Activated CD4-positive, alpha-beta T cell treated with anti-CD3 and anti-CD28 coated beads, Interleukin-2, amount 50 U/mL, for 4 hours (primary cell): ENCODE data around the gene FBXO17.
"Not testable (repeated sequence)": the region's sequence is repeated elsewhere in the genome, so short reads cannot be mapped to it uniquely, and the experiment has no call there.

ENCODE experiments used
- DNase-seq, 2 experiments: peaks; one replicate each; pipeline ENCODE4 v3.0.0-alpha.2; 2020

FBXO17 gene, protein sequence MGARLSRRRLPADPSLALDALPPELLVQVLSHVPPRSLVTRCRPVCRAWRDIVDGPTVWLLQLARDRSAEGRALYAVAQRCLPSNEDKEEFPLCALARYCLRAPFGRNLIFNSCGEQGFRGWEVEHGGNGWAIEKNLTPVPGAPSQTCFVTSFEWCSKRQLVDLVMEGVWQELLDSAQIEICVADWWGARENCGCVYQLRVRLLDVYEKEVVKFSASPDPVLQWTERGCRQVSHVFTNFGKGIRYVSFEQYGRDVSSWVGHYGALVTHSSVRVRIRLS

DNA sequence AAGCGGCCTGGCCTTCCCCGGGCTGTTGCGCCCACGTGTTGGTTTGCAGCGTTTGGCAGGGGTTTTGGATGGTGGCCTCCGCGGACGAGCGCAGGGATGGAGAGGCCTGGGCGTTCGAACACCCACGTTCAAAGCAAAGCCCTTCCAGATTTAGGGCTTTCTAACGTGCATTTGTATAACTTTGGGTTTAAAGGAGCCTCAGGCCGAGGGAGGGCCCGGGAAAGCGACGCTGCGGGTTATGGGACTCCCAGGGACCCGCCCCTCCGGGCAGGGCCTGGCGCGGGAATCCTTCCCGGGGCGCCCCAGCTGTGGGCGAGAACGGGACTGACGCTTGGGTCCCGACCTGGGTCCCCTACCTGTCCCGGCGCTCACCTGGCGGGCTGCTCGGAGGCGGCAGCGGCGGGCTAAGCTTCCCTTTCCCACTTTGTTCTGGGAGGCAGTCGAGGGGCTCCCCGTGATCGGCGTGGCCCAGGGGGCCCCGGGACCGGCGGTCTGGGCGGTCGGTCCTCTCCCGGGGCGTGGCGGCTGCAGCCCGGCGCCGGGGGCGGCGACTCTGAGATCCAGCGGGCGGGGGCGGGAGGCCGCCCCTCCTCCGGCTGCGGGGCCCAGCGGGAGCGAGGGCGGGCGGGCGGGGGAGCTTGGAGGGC, at the start of gene FBXO17:
TSS of gene FBXO17 (minus strand) at position 529 of the 647 bp plus-strand sequence. CDS start 25,423 bp downstream, outside the sequence.
- no peak for DNase-seq

DNA sequence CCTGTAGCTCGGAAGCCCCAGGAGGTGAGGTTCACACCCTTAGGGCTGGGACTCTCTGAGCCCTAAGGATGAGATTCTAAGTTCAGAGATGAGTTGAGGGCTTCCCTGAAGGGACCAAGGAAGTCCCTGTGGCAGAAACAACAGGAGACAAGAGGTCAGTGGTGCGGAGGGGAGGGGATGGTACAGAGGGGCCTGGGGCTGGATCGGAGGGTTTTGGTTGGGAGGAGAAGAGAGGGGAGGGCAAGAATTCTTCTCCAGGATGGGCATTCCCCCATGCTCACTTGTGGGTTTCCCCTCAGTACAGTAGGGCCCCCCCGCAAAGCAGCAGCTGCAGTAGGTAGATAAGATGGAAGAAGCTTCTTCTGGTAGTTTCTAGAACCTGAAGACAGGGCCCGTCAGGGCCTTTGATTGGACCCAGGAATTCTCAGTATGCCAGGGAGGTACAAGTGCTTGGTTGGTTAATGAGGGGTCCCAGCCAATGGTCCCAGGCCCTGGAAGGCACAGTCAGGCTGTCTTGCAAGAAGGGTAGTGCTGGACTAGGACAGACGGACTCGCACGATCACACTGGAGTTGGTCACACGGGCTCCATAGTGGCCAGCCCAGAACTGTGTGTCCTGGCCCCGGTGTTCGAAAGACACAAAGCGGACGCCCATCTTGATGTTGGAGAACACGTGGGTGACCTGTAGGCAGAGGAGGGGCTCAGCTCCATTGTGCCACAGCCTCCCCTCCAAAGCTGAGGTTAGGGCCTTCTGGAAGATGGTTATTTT, 49.5 kb upstream of the FBXO17 start:
- DNase-seq: no peak

DNA sequence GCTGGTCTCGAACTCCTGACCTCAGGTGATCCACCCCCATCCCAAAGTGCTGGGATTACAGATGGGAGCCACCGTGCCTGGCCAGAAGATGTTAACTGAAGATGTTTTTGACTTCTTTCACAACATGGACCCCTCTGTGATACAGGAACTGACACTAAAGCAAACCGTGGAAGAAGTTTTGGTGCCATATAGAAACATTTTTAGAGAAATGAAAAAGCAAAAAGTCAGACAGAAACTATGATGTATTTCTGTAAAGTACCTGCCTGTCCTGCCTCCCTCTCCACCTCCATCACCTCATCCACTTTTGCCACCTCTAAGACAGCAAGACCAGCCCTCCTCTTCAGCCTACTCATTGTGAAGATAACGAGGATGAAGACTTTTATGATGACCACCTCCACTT, 45.5 kb upstream of the FBXO17 start:
- no peak for DNase-seq

DNA sequence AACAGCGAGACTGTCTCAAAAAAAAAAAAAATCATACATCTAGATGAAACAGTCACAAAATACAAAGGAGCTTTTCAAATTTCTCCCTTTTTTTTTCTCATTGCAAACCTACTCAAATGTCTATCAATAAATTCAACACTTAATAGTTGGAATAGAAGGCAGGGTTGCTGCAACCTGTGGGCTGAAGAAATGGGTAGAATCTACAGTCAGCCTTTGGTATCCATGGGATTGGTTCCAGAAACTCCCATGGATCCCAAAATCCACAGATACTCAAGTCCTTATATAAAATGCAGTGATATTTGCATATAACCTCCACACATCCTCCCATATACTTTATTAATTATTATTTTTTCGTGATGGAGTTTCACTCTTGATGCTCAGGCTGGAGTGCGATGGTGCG, 42.1 kb upstream of the FBXO17 start:
- DNase-seq: no peak

DNA sequence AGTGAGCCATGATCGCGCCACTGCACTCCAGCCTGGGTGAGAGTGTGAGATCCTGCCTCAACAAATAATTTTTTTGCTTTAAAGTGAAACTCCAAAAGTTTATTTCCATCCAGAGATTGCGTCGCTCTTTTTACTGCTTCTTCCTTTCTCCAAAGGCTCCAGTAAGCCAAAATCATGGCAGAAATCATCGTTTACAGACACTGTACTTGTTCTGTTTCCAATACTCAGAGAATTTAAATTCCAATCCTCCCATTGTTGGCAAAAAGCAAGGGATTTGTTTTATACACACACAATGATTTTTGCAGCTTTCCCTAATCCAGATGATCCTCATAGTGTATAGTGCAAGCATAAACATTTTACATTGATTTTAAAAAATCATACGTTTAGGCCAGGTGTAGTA, 41.5 kb upstream of the FBXO17 start:
- DNase-seq: no peak

DNA sequence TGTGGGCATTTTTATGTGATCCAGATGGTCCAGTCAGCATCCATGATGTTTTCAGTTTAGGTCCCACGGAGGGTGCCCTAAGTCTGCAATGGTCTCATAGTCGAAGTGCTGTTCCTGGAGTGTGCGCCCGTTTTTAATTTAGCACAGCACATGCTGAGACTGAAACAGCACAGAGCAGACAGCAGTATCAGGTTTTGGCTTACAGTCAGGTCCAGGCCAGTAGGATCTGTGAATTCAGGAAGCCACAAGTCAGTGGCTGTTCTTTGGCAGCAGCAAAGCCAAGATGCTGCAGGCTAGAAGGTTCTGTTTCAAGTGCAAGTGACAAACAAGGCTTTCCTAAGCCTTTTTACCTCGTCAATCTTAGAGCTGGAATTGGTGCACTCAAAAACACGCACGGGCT, 38.5 kb upstream of the FBXO17 start:
- no peak for DNase-seq

DNA sequence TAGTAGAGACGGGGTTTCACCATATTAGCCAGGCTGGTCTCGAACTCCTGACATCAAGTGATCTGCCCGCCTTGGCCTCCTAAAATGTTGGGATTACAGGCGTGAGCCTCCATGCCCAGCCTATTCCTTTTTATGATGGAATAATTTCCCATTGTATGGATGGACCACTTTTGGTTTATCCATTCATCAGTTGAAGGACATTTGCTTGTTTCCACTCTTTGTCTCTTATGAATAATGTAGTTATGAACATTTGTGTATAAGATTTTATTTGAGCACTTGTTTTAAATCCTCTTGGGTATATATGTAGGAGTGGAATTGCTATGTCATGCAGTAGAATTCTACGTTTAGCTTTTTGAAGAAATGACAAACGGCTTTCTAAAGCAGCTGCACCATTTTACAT, 33.5 kb upstream of the FBXO17 start:
- DNase-seq: no peak

DNA sequence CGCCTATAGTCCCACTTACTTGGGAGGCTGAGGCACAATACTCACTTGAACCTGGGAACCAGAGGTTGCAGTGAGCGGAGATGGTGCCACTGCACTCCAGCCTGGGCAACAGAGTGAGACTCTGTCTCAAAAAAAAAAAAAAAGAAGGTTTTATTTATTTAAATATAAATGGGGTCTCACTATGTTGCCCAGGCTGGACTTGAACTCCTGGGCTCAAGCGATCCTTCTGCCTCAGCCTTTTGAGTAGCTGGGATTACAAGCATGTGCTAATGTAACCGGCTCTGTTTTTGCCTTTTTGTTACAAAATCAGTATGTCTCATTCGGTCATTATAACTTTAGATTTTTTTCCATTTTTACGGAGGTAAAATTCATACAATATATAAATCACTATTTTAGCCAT, 32.6 kb upstream of the FBXO17 start:
- no peak for DNase-seq

DNA sequence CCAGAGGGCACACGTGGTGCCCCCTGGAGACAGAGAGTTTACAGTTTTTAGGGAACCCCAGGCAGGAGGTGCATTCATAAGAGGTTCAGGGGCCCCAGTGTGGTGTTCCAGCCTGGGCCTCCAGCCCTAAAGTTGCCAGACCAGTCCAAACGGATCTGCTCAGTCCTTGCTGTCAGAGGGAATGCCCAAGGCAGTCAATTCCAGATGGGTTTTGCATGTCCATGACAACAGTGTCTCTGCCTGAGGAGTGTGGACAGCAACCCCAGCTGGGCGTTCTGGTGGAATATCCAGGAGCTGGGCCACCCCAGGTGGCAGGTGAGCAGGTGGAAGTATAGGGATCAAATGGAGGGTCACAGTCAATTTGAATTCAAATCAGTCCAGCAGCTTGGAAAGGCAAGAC, 31.6 kb upstream of the FBXO17 start:
- DNase-seq: no peak

DNA sequence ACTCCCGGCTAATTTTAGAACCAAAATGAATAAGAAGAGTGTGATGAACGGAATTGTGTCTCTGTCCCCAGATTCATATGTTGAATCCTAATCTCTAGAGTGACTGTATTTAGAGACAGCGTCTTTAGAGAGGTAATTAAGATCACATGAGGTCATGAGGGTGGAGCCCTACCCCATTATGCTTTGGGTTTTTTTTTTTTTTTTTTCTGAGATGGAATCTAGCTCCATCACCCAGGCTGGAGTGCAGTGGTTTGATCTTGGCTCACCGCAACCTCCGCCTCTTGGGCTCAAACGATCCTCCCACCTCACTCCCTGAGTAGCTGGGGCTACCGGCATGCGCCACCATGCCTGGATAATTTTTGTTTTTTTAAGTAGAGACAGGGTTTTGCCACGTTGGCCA, 28.9 kb upstream of the FBXO17 start:
- no peak for DNase-seq

DNA sequence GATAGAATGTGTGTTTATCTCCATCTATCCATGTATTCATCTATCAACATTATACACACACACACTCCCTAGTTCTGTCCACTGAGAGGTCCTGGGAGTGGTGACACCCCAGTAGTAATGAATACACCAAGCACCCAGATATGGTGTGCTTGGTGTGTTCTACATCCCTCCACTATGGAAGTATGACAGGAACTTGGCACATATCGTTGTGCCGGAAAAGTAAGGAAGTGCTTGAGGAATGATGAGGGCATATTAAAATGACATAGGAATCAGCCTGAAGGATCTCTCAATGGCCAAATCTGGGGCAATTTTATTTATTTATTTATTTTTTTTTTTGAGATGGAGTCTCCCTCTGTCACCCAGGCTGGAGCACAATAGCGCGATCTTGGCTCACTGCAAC, 28.3 kb upstream of the FBXO17 start:
- no peak for DNase-seq

DNA sequence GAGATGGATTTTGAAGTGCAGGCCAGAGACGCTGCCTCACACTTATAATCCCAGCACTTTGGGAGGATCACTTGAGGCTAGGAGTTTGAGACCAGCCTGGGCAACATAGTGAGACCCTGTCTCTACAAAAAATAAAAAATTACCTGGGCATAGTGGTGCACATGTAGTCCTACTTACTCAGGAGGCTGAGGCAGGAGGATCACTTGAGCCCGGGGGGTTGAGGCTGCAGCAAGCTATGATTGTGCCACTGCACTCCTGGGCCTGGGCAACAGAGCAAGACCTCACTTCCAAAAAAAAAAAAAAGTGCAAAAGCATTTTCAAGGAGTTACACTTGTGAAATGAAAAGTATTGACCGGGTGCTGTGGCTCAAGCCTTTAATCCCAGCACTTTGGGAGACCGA, 27.6 kb upstream of the FBXO17 start:
- DNase-seq: no peak

DNA sequence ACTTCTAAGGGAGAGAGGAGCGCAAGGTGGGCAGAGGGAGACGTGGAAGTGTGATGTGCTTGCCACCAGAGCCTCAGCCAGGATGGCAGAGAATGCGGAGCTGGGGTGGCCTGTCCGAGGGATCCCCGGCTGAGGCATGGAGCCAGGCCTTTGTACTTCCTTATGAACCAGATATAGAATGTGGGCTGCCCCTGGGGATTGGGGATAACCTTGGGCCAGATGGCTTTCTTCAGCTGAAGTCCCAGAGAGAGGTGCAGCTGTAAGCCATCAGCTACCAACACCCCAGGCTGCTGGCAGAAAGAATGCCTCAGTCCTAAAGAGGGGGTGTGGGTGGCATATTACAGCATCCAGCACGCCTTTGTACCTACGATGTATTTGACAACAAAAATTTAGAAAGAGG, 25.5 kb upstream of the FBXO17 start:
- DNase-seq: no peak

DNA sequence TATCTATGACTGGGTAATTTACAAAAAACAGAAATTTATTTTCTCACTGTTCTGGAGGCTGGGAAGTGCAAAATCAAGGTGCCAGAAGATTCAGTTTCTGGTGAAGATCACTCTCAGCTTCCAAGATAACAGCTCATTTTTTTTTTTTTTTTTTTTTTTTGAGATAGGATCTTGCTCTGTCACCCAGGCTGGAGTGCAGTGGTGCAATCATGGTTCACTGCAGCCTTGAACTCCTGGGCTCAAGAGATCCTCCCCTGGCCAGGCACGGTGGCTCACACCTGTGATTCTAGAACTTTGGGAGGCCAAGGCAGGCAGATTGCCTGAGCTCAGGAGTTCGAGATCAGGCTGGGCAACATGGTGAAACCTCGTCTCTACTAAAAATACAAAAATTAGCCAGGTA, 22.0 kb upstream of the FBXO17 start:
- DNase-seq: not testable (repeated sequence)

DNA sequence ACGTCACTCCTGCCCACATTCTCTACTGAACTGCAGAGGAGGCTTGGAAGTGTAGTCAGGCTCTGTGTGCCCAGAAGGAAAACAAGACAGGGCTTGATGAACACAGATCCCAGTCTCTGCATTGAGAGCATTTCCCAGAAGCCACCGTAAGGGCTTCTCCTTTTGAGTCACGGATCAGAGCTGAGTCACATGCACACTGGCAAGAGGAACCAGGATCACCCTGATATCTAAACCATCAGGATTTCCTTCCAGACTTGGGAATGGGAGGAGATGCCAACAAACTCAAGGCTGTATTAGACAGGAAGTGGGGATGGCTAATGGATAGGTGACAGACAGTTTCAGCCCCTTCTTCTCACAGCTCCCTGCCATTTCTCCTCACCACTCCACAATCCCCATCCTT, 17.7 kb upstream of the FBXO17 start:
- DNase-seq: no peak

DNA sequence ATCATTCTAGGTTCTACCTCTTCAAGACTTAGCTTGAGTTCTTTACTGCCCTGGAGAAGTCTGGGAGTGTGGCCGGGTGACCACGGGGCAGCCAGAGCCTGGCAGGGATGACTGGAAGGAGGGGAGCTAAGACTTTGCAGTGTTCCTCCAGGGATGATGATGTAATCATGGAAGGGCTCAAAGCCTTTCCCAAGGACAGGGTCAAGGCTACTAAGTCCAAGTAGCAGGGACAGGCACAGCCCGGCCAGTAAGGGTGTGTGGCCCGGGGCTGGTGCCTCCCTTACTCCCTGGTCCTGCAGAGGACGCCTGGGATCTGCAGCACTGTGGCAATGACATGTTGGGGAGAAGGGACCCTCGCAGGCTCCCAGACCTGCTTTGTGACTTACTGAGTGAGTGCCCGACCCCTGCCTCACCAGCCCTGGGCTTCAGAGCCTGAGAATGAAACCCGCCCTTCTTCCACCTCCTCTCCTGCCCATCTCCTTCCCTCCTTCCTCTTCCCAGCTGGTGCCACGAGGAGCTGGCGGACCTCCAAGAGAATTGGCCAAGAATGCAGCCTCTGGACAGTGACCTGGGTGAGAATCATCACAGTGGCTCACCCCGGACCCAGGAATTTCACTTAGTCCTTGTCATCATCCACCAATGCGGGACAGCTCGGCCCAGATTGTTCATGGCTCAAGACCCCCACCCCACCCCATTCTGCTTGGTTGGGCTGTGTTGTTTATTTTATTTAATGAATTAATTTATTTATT, 15.6 kb upstream of the FBXO17 start:
- DNase-seq: no peak

DNA sequence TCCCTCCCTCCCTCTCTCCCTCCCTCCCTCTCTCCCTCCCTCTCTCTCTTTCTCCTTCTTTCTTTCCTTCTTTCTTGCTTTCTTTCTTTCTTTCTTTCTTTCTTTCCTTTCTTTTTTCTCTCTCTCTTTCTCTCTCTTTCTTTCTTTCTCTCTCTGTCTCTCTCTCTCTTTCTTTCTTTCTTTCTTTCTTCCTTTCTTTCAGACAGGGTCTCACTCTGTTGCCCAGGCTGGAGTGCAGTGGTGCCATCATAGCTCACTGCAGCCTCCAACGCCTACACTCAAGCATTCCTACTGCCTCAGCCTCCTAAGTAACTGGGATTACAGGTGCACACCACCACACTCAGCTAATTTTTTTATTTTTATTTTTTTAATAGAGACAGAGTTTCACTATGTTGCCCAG, 14.1 kb upstream of the FBXO17 start:
- not testable (repeated sequence) for DNase-seq

DNA sequence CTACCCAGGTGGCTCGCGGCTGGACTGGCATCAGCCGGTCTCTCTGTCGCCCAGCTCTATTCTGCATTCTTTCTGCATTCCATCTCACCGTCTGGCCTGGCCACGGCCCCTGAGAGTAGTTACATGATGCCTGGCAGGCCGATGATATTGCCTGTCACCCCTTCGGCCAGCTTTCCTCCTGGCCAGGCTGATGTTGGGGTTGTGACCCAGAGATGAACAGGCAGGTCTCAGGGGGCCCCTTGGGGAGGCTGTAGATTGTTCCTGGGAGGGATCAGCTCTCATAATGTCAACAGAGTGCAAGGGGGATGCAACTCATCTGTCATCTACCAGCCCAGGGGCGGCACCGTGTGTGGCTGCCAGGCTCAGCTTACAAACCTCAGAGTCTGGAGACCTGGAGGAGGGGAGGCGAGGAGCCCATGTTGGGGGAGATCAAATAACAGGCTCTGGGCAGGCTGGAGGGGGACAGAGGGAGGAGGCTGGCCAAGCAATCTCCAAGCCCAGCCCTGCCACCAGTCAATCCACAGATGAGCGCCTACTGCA, 13.6 kb upstream of the FBXO17 start:
- no peak for DNase-seq

DNA sequence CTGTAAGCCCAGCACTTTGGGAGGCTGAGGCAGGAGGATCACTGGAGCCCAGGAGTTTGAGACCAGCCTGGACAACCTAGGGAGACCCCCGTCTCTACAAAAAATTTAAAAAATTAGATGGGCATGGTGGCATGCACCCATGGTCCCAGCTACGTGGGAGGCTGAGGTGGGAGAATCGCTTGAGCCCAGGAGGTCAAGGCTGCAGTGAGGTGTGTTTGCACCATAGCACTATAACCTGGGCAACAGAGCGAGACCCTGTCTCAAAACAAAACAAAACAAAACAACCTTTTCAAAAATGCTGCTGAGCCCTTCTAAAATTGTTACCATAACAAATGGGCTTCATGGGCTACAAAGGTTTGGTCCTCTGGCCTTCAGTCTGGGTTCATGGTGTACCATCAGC, 13.1 kb upstream of the FBXO17 start:
- DNase-seq: not testable (repeated sequence)

DNA sequence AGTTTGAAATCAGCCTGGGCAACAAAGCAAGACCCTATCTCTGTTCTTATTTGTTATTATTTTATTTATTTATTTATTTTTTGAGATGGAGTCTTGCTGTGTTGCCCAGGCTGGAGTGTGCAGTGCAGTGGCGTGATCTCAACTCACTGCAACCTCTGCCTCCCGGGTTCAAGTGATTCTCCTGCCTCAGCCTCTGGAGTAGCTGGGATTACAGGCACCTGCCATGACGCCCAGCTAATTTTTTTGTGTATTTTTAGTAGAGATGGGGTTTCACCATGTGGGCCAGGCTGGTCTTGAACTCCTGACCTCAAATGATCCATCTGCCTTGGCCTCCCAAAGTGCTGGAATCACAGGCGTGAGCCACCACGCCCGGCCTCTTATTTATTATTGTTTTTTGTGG, 12.2 kb upstream of the FBXO17 start:
- not testable (repeated sequence) for DNase-seq

DNA sequence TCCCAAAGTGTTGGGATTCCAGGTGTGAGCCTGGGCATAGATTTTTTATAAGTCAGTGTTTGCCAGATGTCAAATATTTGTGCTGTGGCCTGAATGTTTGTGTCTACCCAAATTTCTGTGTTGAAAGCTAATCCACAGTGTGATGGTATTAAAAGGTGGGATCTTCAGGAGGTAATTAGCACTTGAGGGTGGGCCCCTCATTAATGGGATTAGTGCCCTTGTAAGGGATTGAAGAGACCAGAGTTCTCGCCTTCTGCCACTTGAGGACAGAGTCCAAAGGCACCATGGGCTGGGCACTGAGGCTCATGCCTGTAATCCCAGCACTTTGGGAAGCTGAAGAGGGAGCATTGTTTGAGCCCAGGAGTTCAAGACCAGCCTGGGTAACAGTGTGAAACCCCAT, 9.7 kb upstream of the FBXO17 start:
- no peak for DNase-seq

DNA sequence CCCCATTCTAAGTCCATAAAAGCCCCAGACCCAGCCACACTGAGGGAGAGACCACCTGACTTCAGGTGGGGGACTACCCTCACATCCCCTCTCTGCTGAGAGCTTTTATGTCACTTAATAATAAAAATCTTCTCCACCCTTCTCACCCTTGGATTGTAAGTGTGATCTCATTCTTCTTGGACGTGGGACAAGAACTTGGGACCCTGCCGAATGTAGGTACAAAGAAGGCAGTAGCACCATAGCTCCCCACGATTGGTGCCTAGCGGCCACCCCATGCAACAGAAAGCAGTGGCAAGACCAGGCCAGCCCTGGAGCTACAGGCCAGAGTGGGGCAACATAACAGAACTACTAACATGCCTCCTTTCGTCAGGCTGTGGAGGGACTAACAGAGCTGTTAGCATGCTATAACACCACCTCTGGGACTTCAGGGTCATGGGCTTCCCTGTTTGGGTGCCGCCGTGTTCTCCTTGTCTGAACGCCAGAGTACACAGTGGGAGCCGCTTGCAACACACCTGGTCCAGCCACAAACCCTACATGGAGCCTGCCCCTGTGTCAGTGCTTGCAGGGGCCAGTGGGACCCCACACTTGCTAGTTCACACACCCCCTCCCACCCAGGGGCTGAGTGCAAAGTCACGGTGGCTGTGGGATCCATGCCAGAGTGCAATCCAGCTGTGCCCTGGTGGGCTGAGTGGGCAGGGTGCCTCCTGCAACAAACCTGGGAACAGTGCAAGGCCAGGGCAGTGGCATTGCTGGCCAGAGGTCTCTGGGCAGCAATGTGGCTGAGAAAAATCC, 5.2 kb upstream of the FBXO17 start:
- no peak for DNase-seq
